ENCODE results near the gene MAP2K2. TPM values are rescaled to one million over a fixed set of nuclear protein-coding genes. Genes with fewer than 3 reads are reported as not detected.

MAP2K2 gene
- polyA plus RNA-seq, 1 donor from 2014 or later, result 95.5 TPM

DNA sequence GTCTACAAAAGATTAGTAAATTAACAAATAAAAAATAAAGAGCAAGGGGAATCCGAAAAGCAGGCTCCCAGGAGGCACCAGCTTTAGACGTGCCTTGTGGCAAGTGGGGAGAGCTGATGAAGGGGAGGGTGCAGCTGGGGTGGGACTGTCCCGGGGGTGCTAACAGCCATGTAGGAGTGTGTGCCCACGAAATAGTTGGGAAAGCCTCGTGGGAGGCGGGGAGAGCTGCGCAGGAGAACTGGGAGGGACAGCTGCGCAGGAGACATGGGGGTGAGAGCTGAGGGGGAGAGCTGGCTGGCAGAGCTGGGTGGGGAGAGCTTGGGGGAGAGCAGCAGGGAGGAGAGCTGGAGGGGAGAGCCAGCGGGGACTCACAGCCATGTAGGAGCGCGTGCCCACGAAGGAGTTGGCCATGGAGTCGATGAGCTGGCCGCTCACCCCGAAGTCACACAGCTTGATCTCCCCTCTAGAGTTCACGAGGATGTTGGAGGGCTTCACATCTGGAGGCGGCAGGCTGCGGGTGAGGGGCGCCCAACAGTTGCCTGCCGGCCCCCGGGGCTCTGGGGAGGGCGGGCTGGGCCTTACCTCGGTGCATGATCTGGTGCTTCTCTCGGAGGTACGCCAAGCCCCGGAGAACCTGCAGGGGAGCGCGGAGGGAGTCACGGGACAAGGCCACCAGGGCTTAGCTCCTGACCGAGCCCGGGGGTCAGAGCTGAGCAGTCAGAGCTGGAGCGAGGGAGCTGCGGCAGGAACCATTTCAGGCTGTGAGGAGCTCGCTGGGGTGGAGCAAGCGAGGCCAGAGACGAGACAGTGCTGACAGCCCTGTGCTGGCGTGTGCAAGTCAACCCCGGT, 23.1 kb downstream of the MAP2K2 start (continued):
- TF ChIP-seq, protein P1, sequence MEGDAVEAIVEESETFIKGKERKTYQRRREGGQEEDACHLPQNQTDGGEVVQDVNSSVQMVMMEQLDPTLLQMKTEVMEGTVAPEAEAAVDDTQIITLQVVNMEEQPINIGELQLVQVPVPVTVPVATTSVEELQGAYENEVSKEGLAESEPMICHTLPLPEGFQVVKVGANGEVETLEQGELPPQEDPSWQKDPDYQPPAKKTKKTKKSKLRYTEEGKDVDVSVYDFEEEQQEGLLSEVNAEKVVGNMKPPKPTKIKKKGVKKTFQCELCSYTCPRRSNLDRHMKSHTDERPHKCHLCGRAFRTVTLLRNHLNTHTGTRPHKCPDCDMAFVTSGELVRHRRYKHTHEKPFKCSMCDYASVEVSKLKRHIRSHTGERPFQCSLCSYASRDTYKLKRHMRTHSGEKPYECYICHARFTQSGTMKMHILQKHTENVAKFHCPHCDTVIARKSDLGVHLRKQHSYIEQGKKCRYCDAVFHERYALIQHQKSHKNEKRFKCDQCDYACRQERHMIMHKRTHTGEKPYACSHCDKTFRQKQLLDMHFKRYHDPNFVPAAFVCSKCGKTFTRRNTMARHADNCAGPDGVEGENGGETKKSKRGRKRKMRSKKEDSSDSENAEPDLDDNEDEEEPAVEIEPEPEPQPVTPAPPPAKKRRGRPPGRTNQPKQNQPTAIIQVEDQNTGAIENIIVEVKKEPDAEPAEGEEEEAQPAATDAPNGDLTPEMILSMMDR (IDR thresholded peaks at IDR 0.05; ENCODE audit: poor library complexity, severe bottlenecking), result no peak
- TF ChIP-seq MXI1 (conservative IDR thresholded peaks at IDR 0.05; ENCODE audit: poor library complexity, severe bottlenecking) (no peak), POLR2AphosphoS5 (IDR thresholded peaks at IDR 0.05) (no peak)

DNA sequence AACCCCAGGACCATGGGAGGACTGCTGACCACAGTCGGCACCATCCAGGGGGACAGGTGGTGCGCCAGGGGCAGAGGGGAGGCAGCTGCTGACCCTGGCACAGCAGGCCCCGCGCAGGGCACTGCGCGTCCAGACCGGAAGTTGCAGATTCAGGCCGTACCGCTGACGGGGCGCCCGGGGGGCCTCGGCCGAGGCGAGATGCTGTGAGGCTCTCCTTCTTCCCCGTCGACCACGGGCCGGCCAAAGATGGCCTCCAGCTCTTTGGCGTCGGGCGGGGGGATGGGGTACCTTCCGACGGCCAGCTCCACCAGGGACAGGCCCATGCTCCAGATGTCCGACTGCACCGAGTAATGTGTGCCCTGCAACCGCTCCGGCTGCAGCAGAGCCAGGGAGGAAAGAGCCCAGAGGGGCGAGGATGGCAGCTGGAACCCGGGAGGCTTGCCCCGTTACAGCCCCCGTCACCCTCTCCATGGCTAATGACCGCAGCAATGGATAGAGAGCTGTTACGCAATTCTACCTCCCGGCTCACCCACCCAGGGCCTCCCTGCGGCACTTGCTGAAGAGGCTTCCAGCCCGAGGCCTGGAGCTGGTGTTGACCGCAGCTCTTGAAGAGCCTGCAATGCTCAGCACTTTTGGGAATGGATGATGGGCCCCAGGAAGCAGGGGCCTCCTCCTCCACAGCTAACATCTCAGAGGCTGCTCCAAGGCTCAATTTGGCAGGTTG, 24.7 kb downstream of the MAP2K2 start:
- H3K36me3 ChIP-seq (ENCODE audit: insufficient read depth, low read length), result no peaks in the 10 kb centered on the region
- H4K20me1 ChIP-seq (ENCODE audit: insufficient read depth), result no peaks in the 10 kb centered on the region
- H3K4me3 ChIP-seq (ENCODE audit: low read length), result no peak overlapping the region
- TF ChIP-seq EP300 (conservative IDR thresholded peaks at IDR 0.05; ENCODE audit: poor library complexity, severe bottlenecking) (no peak), SMC3 (conservative IDR thresholded peaks at IDR 0.05; ENCODE audit: poor library complexity) (no peak), POLR2AphosphoS5 (IDR thresholded peaks at IDR 0.05) (no peak), EZH2 (IDR thresholded peaks at IDR 0.05; ENCODE audit: borderline replicate concordance, insufficient read depth, low read length, poor library complexity, severe bottlenecking) (no peak), TAF1 (IDR thresholded peaks at IDR 0.05; ENCODE audit: low read depth) (no peak), MXI1 (conservative IDR thresholded peaks at IDR 0.05; ENCODE audit: poor library complexity, severe bottlenecking) (no peak), RAD21 (conservative IDR thresholded peaks at IDR 0.05) (no peak)
- TF ChIP-seq, protein P1 (IDR thresholded peaks at IDR 0.05; ENCODE audit: poor library complexity, severe bottlenecking), result no peak
- TF ChIP-seq, protein P2, sequence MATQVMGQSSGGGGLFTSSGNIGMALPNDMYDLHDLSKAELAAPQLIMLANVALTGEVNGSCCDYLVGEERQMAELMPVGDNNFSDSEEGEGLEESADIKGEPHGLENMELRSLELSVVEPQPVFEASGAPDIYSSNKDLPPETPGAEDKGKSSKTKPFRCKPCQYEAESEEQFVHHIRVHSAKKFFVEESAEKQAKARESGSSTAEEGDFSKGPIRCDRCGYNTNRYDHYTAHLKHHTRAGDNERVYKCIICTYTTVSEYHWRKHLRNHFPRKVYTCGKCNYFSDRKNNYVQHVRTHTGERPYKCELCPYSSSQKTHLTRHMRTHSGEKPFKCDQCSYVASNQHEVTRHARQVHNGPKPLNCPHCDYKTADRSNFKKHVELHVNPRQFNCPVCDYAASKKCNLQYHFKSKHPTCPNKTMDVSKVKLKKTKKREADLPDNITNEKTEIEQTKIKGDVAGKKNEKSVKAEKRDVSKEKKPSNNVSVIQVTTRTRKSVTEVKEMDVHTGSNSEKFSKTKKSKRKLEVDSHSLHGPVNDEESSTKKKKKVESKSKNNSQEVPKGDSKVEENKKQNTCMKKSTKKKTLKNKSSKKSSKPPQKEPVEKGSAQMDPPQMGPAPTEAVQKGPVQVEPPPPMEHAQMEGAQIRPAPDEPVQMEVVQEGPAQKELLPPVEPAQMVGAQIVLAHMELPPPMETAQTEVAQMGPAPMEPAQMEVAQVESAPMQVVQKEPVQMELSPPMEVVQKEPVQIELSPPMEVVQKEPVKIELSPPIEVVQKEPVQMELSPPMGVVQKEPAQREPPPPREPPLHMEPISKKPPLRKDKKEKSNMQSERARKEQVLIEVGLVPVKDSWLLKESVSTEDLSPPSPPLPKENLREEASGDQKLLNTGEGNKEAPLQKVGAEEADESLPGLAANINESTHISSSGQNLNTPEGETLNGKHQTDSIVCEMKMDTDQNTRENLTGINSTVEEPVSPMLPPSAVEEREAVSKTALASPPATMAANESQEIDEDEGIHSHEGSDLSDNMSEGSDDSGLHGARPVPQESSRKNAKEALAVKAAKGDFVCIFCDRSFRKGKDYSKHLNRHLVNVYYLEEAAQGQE (IDR thresholded peaks at IDR 0.05; ENCODE audit: borderline replicate concordance), result no peak
- no peaks in the 10 kb centered on the region for H3K79me2 ChIP-seq (replicated peaks; ENCODE audit: insufficient read depth, low read length)
- H3F3A ChIP-seq (ENCODE audit: insufficient read depth, low read length, poor library complexity, severe bottlenecking), result no peaks in the 10 kb centered on the region
- no peaks in the 10 kb centered on the region for H3K9me2 ChIP-seq (ENCODE audit: insufficient read depth, low read length)
- no peak overlapping the region for H3K27ac ChIP-seq (ENCODE audit: low read length)
- no peak overlapping the region for H2AFZ ChIP-seq (ENCODE audit: low read depth, low read length)
- H3K4me2 ChIP-seq (ENCODE audit: low read length), result no peak overlapping the region
- no peaks in the 10 kb centered on the region for H3K9me3 ChIP-seq (ENCODE audit: low read length)
- no peak overlapping the region for H3K9ac ChIP-seq (ENCODE audit: low read length)
- H3K27me3 ChIP-seq (ENCODE audit: insufficient read depth, low read depth, low read length), result no peaks in the 10 kb centered on the region

Measured in neural cell (in vitro differentiated cells).